HG02981 (cell line): ENCODE measurements around the gene CCDC73.
A peak's percentile ranks its signal among the peaks of the same experiment; 100 is the strongest.
"Not testable (repeated sequence)": the region's sequence is repeated elsewhere in the genome, so short reads cannot be mapped to it uniquely, and the experiment has no call there.

Experiments
- ATAC-seq: cut with Tn5 transposase; IDR thresholded peaks from one replicate; pipeline ENCODE4 v1.9.1; 2021; ENCODE audit warnings: mild to moderate bottlenecking, moderate library complexity; ENCODE audit not compliant: unreplicated experiment

CCDC73 gene

GRCh38 chr11:32809313-32809712, 14.9 kb upstream of the CCDC73 start:
- peak; percentile 97 for ATAC-seq

- ATAC-seq: no peak
Measured at GRCh38 chr11:32796425-32796824, 2.0 kb upstream of the CCDC73 start.

DNA sequence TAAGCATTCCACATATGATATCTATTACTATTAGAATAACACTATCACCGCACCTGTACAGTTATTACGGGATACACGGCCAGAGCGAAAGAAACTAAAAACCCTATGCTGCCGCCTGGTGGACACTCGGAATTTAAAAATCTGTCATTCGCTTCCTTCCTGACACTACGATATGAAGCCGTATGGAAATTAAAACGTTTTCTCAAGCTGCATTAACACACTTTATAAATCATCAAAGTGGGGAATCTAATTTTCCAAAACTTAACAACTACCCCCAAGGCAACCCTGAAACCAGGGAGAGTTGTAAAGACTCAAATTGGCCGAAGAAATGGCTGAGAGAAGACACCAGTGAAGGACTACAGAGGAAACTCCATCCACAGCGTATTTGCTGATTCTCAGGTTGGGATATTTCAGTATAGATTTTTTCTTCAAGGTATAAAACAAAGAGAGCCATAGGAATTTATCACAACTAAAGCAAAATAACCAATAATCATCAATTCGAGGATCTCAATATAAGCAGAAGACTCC, 1.4 kb downstream of the CCDC73 start:
- peak; percentile 78 for ATAC-seq

DNA sequence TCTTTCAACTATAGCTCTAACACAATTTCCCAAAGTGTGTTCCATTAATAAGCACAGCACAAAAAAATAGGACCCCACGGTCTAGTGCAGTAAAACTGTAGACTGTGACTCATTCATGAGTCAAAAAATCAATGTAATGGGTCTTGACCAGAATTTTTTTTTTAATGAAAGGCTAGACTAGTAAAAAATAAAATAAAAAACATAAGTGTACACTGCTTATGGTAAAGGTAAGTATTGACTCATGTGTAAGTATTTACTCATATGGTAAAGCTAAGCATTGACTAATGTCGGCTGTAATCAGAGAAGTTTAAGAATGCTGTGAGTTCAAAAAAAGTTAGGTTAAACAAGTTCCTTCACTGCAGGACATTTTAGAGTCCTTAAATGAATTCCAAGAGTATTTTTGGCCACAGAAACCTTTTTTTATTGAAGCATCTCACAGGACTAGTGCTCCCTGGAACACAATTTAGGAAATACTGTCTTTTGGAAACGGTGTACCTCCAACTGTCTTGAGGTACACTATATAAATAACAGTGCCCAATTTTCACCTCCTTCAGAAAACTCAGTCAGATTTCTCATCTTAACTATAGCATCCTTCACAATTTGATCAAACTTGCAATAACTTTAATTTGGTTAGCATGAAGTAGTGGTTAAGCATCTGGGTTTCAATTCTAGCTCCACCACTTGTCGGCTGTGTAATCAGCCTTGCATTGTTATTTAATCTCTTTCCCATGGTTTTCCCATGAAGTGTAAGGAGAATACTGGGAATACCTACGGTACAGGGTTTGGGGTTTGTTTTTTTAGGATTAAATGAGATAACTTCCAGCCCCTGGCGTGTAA, 2.1 kb downstream of the CCDC73 start:
- peak; percentile 16 for ATAC-seq

GRCh38 chr11:32790916-32791315, 3.5 kb downstream of the CCDC73 start:
- ATAC-seq: no peak

GRCh38 chr11:32786811-32787210, 7.7 kb downstream of the CCDC73 start:
- no peak for ATAC-seq

GRCh38 chr11:32785262-32785661, 9.2 kb downstream of the CCDC73 start:
- no peak for ATAC-seq

DNA sequence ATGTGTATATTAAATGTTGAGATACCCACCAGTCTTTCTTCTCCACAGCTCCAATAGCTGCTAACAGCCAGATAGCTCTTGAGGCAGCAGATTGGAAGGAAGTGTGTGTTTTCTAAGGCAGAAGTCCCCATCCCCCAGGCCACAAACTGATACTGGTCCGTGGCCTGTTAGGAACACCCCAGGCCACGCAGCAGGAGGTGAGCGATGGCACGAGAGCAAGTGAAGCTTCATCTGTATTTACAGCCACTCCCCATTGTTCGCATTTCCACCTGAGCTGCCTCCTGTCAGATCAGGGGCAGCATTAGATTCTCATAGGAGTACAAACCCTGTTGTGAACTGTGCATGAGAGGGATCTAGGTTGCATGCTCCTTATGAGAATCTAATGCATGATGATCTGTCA, 12.7 kb downstream of the CCDC73 start:
- no peak for ATAC-seq

GRCh38 chr11:32780839-32781238, 13.6 kb downstream of the CCDC73 start:
- not testable (repeated sequence) for ATAC-seq

DNA sequence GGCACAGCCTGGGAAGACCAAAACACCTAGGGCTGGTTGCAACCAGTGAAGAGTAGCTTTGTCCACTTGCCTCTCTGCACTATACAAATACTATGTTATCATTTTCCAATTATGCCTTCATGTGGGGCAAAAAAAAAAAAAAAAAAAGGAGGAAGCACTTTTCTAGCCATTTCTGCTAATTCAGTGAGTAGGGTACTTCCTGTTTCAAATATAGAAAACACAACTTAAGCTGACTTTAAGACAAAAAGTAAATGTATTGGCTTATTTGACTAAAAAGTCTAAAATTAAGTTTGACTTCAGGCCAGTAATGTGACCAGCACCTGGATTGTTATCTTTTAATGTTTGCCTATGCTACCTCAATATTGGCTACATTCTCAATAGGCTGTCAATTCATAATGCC, 15.3 kb downstream of the CCDC73 start:
- no peak for ATAC-seq

- ATAC-seq: no peak
Measured at GRCh38 chr11:32775908-32776307, 18.6 kb downstream of the CCDC73 start.

GRCh38 chr11:32774081-32774480, 20.4 kb downstream of the CCDC73 start:
- no peak for ATAC-seq

- ATAC-seq: no peak
Measured at GRCh38 chr11:32772731-32773130, 21.7 kb downstream of the CCDC73 start.

- not testable (repeated sequence) for ATAC-seq
Measured at GRCh38 chr11:32761774-32762173, 32.7 kb downstream of the CCDC73 start.

GRCh38 chr11:32758291-32758690, 36.2 kb downstream of the CCDC73 start:
- no peak for ATAC-seq

GRCh38 chr11:32753181-32753580, 41.3 kb downstream of the CCDC73 start:
- not testable (repeated sequence) for ATAC-seq

DNA sequence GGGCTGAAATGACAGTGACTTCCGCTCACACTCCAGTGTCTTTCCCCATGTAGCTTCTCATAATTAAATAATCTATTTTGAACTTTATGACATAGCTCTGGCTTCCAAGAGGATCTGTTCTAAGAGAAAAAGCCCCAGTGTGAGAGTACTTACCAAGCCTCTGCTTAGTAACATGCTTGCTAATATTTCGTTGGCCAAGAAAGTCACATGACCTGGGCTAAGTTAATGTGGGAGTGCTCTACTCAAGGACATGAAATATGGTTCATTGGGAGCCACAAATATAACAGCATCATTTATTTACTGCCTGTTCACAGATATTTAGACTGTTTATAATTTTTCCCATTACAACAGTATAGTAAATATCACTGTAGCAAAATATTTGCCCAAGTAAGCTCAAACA, 42.5 kb downstream of the CCDC73 start:
- ATAC-seq: no peak

GRCh38 chr11:32751381-32751780, 43.1 kb downstream of the CCDC73 start:
- no peak for ATAC-seq

GRCh38 chr11:32729976-32730375, 64.5 kb downstream of the CCDC73 start:
- no peak for ATAC-seq

DNA sequence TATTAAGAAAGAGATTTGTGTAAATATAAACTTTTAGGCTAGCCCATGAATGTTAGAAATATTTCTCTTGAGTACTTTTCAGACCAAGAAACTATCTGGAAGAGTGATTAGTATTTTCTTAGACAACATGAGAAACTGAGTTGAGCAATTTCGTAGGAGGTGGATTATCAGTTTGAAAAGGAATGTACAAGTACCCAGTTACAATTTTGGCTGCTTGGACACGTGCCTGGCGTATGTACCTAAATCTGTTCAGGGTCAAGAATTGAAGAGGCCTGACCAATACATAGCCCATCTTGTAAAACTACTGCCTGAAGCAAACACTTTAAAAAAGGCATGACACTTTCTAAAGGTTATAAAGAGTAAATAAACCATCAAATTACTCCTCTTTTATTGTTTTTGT, 71.1 kb downstream of the CCDC73 start:
- ATAC-seq: no peak

DNA sequence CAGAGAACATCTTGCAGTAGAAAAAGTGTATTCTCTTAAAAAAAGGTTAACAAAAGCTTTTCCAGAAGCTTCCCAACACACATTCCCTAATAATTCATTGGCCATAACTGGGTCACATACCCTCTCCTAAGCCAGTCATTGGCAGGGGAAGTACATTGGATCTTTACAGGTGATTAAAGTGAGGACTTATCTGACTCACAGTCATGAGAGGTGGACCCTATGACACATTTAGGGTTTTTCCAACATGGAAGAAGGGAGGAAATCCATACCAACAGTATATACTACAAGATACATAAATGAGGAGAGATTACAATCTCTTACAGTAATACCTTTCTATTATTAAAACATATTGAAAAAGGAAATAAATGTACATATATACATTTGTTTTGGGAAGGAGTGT, 72.2 kb downstream of the CCDC73 start:
- ATAC-seq: no peak

GRCh38 chr11:32713496-32713895, 81.0 kb downstream of the CCDC73 start:
- no peak for ATAC-seq

- ATAC-seq: not testable (repeated sequence)
Measured at GRCh38 chr11:32708978-32709377, 85.5 kb downstream of the CCDC73 start.
